ENCODE results near the gene C19orf47. TPM values are rescaled to one million over a fixed set of nuclear protein-coding genes. Genes with fewer than 3 reads are reported as not detected.

The C19orf47 gene
- total RNA-seq, 1 experiment from 2014 or later: 18.0 TPM

DNA sequence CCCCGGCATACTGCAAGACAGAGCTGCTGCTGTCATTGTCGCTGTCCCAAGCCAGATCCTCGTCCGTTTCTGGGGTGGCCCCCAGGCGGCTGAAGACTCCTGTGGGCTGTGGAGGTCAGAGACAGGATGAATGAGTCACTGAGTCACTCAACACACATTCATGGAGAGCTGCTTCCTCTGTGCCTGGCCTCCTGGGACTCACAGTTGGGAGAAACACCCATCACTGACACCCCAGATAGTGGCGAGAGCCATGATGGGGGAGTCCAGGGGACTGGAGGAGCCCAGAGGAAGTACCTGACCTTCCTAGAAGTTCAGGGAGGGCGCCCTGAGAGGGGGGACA, 26.0 kb downstream of the C19orf47 start:
- RAD21 ChIA-PET (ENCODE audit: low non-redundant PET in 1 of 2, low total read pairs in 2 of 2, uncharacterized antibody in 2 of 2, unreplicated experiment in 2 of 2): no interaction called here
- CTCF ChIA-PET: no interaction called here
- no peak for ATAC-seq

GRCh38 chr19:40321566-40322270, 26.5 kb downstream of the C19orf47 start:
- ATAC-seq (no peak), DNase-seq (ENCODE audit: low read depth, low spot score) (no peak)
- intact Hi-C loops (cut with micrococcal nuclease): no loop called here
- H3K9me3 ChIP-seq (ENCODE audit: control insufficient read depth in 1 of 2, insufficient read depth in 1 of 2, low read depth in 1 of 2, low read length in 2 of 2): no peaks in the 10 kb centered on the region
- POLR2A ChIA-PET: no interaction called here
- CTCF ChIA-PET: no interaction called here
- H3K27me3 ChIP-seq (ENCODE audit: insufficient read depth, low read length): no peaks in the 10 kb centered on the region
- RAD21 ChIA-PET (ENCODE audit: low non-redundant PET in 1 of 2, low total read pairs in 2 of 2, uncharacterized antibody in 2 of 2, unreplicated experiment in 2 of 2): no interaction called here
- H2AFZ ChIP-seq (ENCODE audit: low read depth, low read length, poor library complexity, severe bottlenecking): no peak overlapping the region
- no peaks in the 10 kb centered on the region for H3K4me1 ChIP-seq (ENCODE audit: control insufficient read depth in 1 of 2, insufficient read depth in 2 of 2, low read length in 2 of 2)
- no peak overlapping the region for H3K9ac ChIP-seq (ENCODE audit: low read length)
- H3K9me2 ChIP-seq (ENCODE audit: insufficient read depth): no peaks in the 10 kb centered on the region
- H3K79me2 ChIP-seq (ENCODE audit: insufficient read depth, low read length): no peaks in the 10 kb centered on the region
- no peak overlapping the region for H3K4me2 ChIP-seq (ENCODE audit: low read length)
- TF ChIP-seq ZFX (IDR thresholded peaks at IDR 0.05) (no peak), SP1 (IDR thresholded peaks at IDR 0.05; ENCODE audit: low read depth) (no peak), EZH2phosphoT487 (IDR thresholded peaks at IDR 0.05; ENCODE audit: borderline replicate concordance) (no peak), SRF (IDR thresholded peaks at IDR 0.05; ENCODE audit: low read depth) (no peak)
- TF ChIP-seq, protein P1, sequence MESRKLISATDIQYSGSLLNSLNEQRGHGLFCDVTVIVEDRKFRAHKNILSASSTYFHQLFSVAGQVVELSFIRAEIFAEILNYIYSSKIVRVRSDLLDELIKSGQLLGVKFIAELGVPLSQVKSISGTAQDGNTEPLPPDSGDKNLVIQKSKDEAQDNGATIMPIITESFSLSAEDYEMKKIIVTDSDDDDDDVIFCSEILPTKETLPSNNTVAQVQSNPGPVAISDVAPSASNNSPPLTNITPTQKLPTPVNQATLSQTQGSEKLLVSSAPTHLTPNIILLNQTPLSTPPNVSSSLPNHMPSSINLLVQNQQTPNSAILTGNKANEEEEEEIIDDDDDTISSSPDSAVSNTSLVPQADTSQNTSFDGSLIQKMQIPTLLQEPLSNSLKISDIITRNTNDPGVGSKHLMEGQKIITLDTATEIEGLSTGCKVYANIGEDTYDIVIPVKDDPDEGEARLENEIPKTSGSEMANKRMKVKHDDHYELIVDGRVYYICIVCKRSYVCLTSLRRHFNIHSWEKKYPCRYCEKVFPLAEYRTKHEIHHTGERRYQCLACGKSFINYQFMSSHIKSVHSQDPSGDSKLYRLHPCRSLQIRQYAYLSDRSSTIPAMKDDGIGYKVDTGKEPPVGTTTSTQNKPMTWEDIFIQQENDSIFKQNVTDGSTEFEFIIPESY (IDR thresholded peaks at IDR 0.05; ENCODE audit: extremely low read depth, insufficient replicate concordance, low read length): no peak
- TF ChIP-seq, protein P2, sequence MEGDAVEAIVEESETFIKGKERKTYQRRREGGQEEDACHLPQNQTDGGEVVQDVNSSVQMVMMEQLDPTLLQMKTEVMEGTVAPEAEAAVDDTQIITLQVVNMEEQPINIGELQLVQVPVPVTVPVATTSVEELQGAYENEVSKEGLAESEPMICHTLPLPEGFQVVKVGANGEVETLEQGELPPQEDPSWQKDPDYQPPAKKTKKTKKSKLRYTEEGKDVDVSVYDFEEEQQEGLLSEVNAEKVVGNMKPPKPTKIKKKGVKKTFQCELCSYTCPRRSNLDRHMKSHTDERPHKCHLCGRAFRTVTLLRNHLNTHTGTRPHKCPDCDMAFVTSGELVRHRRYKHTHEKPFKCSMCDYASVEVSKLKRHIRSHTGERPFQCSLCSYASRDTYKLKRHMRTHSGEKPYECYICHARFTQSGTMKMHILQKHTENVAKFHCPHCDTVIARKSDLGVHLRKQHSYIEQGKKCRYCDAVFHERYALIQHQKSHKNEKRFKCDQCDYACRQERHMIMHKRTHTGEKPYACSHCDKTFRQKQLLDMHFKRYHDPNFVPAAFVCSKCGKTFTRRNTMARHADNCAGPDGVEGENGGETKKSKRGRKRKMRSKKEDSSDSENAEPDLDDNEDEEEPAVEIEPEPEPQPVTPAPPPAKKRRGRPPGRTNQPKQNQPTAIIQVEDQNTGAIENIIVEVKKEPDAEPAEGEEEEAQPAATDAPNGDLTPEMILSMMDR (IDR thresholded peaks at IDR 0.05 in 2 of 3, conservative IDR thresholded peaks at IDR 0.05 in 1 of 3; ENCODE audit: borderline replicate concordance in 1 of 3, insufficient read depth in 1 of 3, low read depth in 2 of 3, low read length in 2 of 3): no peak
- peaks cover 23 to 25% of the 10 kb centered on the region in 2 experiments; a peak in 3 of 4 replicates for H3K36me3 ChIP-seq (ENCODE audit: control insufficient read depth in 1 of 2, insufficient read depth in 2 of 2, low read length in 2 of 2)
- no peaks in the 10 kb centered on the region for H4K20me1 ChIP-seq (ENCODE audit: insufficient read depth)
- H3K4me3 ChIP-seq (replicated peaks in 1 of 2; ENCODE audit: low read depth in 1 of 2, low read length in 2 of 2): no peak overlapping the region
- no TSS peak for BruUV-seq (replicated peaks)
- no peak overlapping the region for H3K27ac ChIP-seq (ENCODE audit: low read depth, low read length)

More for the DNA sequence above, 26.0 kb downstream of the C19orf47 start:
- Histone ChIP-seq H3K9me2 (ENCODE audit: insufficient read depth) (no peaks in the 10 kb centered on the region), H3K9ac (ENCODE audit: low read length) (no peak overlapping the region), H4K20me1 (ENCODE audit: insufficient read depth) (no peaks in the 10 kb centered on the region), H3K4me2 (ENCODE audit: low read length) (no peak overlapping the region), H3K9me3 (ENCODE audit: control insufficient read depth in 1 of 2, insufficient read depth in 1 of 2, low read depth in 1 of 2, low read length in 2 of 2) (no peaks in the 10 kb centered on the region), H3K27me3 (ENCODE audit: insufficient read depth, low read length) (no peaks in the 10 kb centered on the region), H3K4me3 (replicated peaks in 1 of 2; ENCODE audit: low read depth in 1 of 2, low read length in 2 of 2) (no peak overlapping the region), H3K36me3 (ENCODE audit: control insufficient read depth in 1 of 2, insufficient read depth in 2 of 2, low read length in 2 of 2) (peaks cover 21 to 25% of the 10 kb centered on the region in 2 experiments; a peak in 3 of 4 replicates), H3K79me2 (ENCODE audit: insufficient read depth, low read length) (no peaks in the 10 kb centered on the region), H3K27ac (ENCODE audit: low read depth, low read length) (no peak overlapping the region), H3K4me1 (ENCODE audit: control insufficient read depth in 1 of 2, insufficient read depth in 2 of 2, low read length in 2 of 2) (no peaks in the 10 kb centered on the region), H2AFZ (ENCODE audit: low read depth, low read length, poor library complexity, severe bottlenecking) (no peak overlapping the region)
- POLR2A ChIA-PET: no interaction called here
- BruUV-seq (replicated peaks): no TSS peak
- intact Hi-C loops (cut with micrococcal nuclease): no loop called here
- TF ChIP-seq TCF7L2 (IDR thresholded peaks at IDR 0.05; ENCODE audit: borderline replicate concordance, extremely low read depth, insufficient read depth, insufficient read length) (no peak), CEBPB (IDR thresholded peaks at IDR 0.05; ENCODE audit: low read depth) (no peak), POLR2A (IDR thresholded peaks at IDR 0.05; ENCODE audit: borderline replicate concordance, extremely low read depth, insufficient read depth, insufficient read length) (no peak), ZFX (IDR thresholded peaks at IDR 0.05) (no peak), POLR2AphosphoS5 (IDR thresholded peaks at IDR 0.05; ENCODE audit: low read depth, low read length) (no peak), ELF1 (IDR thresholded peaks at IDR 0.05; ENCODE audit: borderline replicate concordance, low read depth) (no peak), SP1 (IDR thresholded peaks at IDR 0.05; ENCODE audit: low read depth) (no peak), ZNF274 (IDR thresholded peaks at IDR 0.05; ENCODE audit: low read depth, low read length) (no peak)
- no peak for DNase-seq (ENCODE audit: low read depth, low spot score)
